GM18508 (cell line): Measurements from ENCODE around the gene SLC6A18.

ENCODE experiments used
- ATAC-seq: cut with Tn5 transposase; IDR thresholded peaks from one replicate; pipeline ENCODE4 v1.9.1; 2021; ENCODE audit warnings: moderate number of reproducible peaks; ENCODE audit not compliant: insufficient read depth, unreplicated experiment

SLC6A18 gene

DNA sequence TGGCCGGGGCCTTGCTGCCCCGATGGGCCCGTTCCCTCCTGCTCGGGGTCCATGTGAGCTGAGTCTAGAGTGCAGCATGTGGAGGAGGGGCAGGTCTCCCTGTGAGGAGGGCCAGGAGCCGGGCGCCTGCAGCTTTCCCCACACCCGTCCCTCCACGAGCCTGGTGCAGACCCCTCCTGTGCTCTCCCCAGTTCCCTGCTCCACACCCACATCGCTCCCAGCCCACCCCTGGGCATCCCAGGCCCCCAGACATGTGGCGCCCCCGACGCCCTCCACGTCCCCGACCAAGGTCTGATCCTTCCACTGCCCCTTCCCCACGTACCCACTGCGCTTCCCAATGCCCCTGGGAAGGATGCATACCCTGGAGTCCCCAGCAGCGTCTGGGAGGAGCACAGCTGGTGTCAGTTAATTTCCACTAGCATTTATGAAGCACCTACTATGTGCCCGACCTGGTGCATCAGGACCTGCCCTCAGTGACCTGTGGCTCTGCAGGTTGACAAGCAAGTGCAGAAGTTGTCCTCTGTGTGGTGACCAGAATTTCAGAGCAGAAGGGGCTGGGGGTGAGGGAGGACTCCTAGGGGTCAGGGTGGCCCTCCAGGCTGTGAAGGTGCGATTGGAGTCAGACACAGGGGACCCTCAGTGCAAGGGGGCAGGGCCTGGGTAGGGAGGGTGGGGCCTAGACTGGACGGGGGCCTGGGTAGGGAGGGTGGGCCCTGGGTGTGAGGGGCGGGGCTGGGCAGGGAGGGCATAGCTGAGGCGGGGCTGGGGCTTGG lies 10.8 kb upstream of the SLC6A18 start:
- no peak for ATAC-seq

DNA sequence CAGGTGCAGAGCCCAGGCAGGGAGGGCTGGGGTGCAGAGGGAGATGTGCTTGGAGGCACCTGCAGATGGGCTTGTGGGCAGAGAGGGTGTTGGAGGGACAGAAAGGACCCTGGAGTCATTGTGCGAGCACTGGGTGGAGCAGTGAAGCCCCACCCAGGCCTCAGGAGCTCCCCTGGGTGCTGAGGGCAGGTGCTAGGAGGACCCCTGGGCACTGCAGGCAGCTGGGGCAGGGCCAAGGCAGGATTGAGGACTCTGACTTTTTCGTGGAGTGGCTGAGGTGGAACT lies 10.3 kb upstream of the SLC6A18 start:
- no peak for ATAC-seq

DNA sequence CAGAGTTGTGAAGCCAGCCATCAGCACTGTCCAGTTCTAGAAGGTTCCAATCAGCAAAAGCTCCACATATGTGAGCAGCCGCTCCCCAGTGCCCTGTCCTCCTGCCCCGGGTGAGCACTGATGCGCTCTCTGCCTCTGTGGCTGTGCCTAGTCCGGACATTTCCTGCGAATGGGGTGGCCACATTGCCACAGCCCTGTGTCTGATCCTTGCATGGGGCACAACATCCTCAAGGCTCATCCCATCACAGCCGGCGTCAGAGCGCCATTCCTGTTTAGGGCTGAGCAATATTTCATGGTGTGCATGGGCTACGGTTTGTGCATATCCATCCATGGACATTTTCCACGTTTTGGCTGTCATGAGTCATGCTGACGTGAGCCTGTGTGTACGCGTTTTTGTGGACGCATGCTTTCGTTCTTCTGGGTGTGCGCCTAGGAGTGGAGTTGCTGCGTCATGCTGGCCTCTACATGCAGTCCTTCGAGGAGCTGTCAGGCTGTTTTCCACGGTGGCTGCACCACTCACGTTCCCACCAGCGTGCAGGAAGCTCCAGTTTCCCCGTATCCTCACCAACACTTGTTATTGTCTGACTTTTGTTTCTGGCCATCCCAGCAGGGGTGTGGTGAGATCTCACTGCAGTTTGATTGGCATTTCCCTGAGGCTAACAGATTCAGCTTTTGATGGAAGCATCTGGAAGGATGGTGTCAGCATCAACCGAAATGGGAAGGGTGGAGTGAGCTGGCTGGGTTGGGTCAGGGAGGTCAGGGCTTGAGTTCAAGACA lies 9.7 kb upstream of the SLC6A18 start:
- ATAC-seq, result no peak

- ATAC-seq, result no peak
Observed at GRCh38 chr5:1216211-1216917, 8.8 kb upstream of the SLC6A18 start.

DNA sequence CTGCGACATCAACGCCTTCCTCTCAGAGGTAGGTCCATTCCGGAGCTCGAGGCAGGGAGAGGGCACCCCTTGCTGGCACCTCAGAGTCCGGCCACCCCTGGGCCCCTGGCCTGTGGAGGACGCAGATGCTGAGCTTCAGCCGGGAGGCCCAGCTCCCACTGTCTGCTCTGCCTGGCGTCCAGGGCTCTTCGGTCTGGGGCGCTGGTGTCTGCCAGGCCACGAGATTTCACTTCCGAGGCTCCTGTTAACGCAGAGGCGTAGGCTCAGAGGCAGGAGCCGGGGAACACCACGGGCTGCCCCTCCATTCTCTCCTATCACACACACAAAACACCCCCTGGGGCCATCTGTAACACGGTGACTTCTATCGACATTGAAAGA lies 8.3 kb upstream of the SLC6A18 start:
- no peak for ATAC-seq

- ATAC-seq, result no peak
Observed at GRCh38 chr5:1217596-1218206, 7.5 kb upstream of the SLC6A18 start.

- ATAC-seq, result no peak
Observed at GRCh38 chr5:1218351-1219080, 6.7 kb upstream of the SLC6A18 start.

GRCh38 chr5:1219098-1219767 lies 5.9 kb upstream of the SLC6A18 start:
- ATAC-seq, result no peak

GRCh38 chr5:1219768-1220100 lies 5.4 kb upstream of the SLC6A18 start:
- ATAC-seq, result no peak

DNA sequence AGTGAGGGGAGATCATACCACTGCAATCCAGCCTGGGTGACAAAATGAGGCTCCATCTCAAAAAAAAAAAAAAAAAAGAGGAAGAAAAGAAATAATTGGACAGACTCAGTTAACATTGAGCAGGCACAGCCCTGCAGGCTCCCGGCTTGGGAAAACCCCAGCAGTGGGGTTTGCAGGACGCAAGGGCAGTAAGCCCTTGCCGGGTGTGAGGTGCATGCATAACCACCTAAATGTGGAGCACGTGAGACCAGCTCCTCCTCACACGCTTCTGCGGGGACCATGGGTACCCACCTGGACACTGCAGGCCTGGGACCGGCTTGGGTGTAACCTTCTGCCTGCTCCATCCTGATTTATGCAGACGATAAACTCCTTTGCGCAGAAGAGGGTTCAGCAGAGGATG lies 4.8 kb upstream of the SLC6A18 start:
- ATAC-seq, result no peak

GRCh38 chr5:1220831-1221230 lies 4.3 kb upstream of the SLC6A18 start:
- no peak for ATAC-seq

- no peak for ATAC-seq
Observed at GRCh38 chr5:1221721-1222120, 3.5 kb upstream of the SLC6A18 start.

GRCh38 chr5:1222147-1222546 lies 3.0 kb upstream of the SLC6A18 start:
- ATAC-seq, result no peak

- ATAC-seq, result no peak
Observed at GRCh38 chr5:1222621-1223277, 2.4 kb upstream of the SLC6A18 start.

DNA sequence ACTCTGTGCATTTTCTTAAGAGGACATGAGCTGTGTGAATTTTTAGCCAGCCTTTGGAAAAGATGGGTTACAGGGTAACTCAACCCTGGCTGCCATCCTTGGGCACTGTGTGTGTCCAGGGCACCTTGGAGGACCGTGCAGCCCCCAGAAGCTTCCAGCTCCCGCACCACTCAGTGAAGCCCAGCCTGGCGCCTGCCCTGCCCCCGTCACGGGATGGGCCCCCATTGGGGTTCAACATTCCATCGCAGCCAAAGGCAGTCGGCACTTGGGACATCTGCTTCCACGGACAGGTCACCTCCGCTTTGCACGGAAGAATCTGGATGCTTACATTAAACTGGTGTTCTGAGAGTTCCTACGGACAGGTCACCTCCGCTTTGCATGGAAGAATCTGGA lies 1.9 kb upstream of the SLC6A18 start:
- ATAC-seq, result no peak

DNA sequence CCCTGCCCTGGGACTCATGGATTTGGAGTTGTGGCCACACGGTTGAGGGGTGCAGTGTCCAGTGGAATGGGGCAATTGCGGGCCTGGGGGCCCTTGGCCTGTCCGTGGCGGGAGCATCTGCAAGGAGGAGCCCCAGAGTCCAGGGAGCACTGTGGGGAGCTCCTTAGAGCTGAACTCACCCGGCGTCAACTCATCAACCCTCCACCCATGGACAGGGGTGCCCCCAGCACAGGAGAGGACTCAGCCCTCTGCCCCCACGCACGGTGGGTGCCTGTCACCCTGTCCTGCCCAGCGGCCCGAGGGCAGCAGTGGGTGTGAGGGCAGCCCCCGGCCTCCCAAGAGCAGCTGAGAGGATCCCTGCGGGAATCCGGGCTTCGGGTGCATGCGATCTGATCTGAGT lies 550 bp upstream of the SLC6A18 start:
- no peak for ATAC-seq

DNA sequence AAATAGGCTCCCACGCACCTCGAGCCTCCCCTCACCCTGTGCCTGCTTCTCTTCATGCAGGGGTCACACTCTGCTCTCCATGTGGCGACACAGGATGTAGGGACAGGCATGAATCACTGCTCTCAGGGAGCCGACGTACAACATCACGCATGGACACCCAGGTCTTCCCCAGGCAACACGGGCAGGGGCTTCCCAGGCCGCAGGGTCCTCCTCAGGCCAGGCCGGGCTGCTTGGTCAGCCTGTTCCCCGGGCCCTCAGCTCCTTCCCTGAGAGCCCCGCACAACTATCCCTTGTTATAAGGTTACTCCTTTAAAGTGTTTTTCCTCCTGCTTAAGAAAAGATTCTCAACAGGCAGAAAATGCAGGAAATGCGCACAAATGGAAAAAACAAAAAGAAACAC lies 1.1 kb downstream of the SLC6A18 start:
- no peak for ATAC-seq

- no peak for ATAC-seq
Observed at GRCh38 chr5:1226839-1227581, 1.8 kb downstream of the SLC6A18 start.

GRCh38 chr5:1227667-1228066 lies 2.5 kb downstream of the SLC6A18 start:
- no peak for ATAC-seq
